HCT116 (cell line): ENCODE results near the gene MIEF2. TPM values are rescaled to one million over a fixed set of nuclear protein-coding genes. Genes with fewer than 3 reads are reported as not detected.

Experiments
- ATAC-seq: fragments of 200-7000 bp; cut with Tn5 transposase; 2 replicates; pipeline ENCODE4 v1.9.1; 2020; ENCODE audit warnings: mild to moderate bottlenecking, moderate library complexity
- BruUV-seq: library from RNA; stranded (reverse); fragments of 400-500 nt; replicated peaks from 2 replicates; lab custom pipeline; 2021; lab: Mats Ljungman, UMichigan
- CTCF ChIA-PET: fragments of 300-600 bp; sonication (Branson Sonifier 250); formaldehyde crosslinking; loops from one replicate; lab custom pipeline; 2021; ENCODE audit warnings: antibody characterized with exemption; lab: Charles Lee
- POLR2A ChIA-PET: fragments of 300-600, 350-600 bp; sonication (Branson Sonifier 250); formaldehyde crosslinking; loops from one replicate; lab custom pipeline; 2021; ENCODE audit warnings: antibody characterized with exemption; lab: Charles Lee
- RAD21 ChIA-PET, 2 experiments: fragments of 300-600 bp; sonication (Branson Sonifier 250); formaldehyde crosslinking; loops; one replicate each; lab custom pipeline; 2023; ENCODE audit warnings: low total read pairs in 2 of 2; ENCODE audit not compliant: uncharacterized antibody in 2 of 2, unreplicated experiment in 2 of 2, low non-redundant PET in 1 of 2; lab: Charles Lee
- DNase-seq: peaks from one replicate; pipeline ENCODE4 v3.0.0-alpha.2; 2010; ENCODE audit warnings: low read depth, low spot score
- H2AFZ ChIP-seq: fragments of 200-600 bp; shearing (Covaris generic), sonication (generic); 2 replicates; pipeline ENCODE4 v1.6.1; 2017; ENCODE audit warnings: low read depth, mixed run types, mixed read lengths, antibody characterized with exemption, low read length; ENCODE audit not compliant: poor library complexity, severe bottlenecking
- H3K27ac ChIP-seq: 2 replicates; pipeline ENCODE4 v1.5.1; 2012; ENCODE audit warnings: low read depth, low read length
- H3K27me3 ChIP-seq: fragments of 200-600 bp; sonication (generic); 2 replicates; pipeline ENCODE4 v1.6.1; 2016; ENCODE audit warnings: mixed run types, low read length, mixed read lengths; ENCODE audit not compliant: insufficient read depth
- H3K36me3 ChIP-seq, 2 experiments: fragments of 200-500 bp in 1 of 2; fragments of 200-600 bp in 1 of 2; sonication (Bioruptor generic) in 1 of 2; sonication (generic) in 1 of 2; 2 replicates each; pipeline versions ENCODE4 v1.5.1 to v1.6.1; 2014 to 2016; ENCODE audit warnings: low read length in 2 of 2, inconsistent platforms in 1 of 2, mixed read lengths in 1 of 2, mixed run types in 1 of 2; ENCODE audit not compliant: insufficient read depth in 2 of 2, control insufficient read depth in 1 of 2
- H3K4me1 ChIP-seq, 2 experiments: fragments of 200-600 bp in 1 of 2; sonication (generic) in 1 of 2; 2 replicates each; pipeline versions ENCODE4 v1.5.1 to v1.6.1; 2012 to 2017; ENCODE audit warnings: low read length in 2 of 2, inconsistent platforms in 1 of 2, mild to moderate bottlenecking in 1 of 2, mixed read lengths in 1 of 2, mixed run types in 1 of 2, moderate library complexity in 1 of 2; ENCODE audit not compliant: insufficient read depth in 2 of 2, control insufficient read depth in 1 of 2
- H3K4me2 ChIP-seq: fragments of 200-600 bp; sonication (generic); 2 replicates; pipeline ENCODE4 v1.6.1; 2017; ENCODE audit warnings: mixed run types, low read length, mixed read lengths
- H3K4me3 ChIP-seq, 2 experiments: fragments of 200-600 bp in 1 of 2; sonication (generic) in 1 of 2; replicated peaks in 1 of 2; 2 replicates each; pipeline ENCODE4 v1.5.1; 2011 to 2016; ENCODE audit warnings: low read length in 2 of 2, control low read depth in 1 of 2, low read depth in 1 of 2, mild to moderate bottlenecking in 1 of 2, mixed read lengths in 1 of 2, mixed run types in 1 of 2
- H3K79me2 ChIP-seq: fragments of 200-600 bp; sonication (generic); 2 replicates; pipeline ENCODE4 v1.6.1; 2017; ENCODE audit warnings: mild to moderate bottlenecking, mixed run types, low read length, moderate library complexity, mixed read lengths; ENCODE audit not compliant: insufficient read depth
- H3K9ac ChIP-seq: fragments of 200-600 bp; sonication (generic); 2 replicates; pipeline ENCODE4 v1.6.1; 2016; ENCODE audit warnings: low read length, mixed read lengths
- H3K9me2 ChIP-seq: fragments of 200-600 bp; sonication (generic), shearing (Covaris generic); 2 replicates; pipeline ENCODE4 v1.6.1; 2017; ENCODE audit warnings: mixed run types, mild to moderate bottlenecking, moderate library complexity; ENCODE audit not compliant: insufficient read depth
- H3K9me3 ChIP-seq, 2 experiments: fragments of 200-500 bp in 1 of 2; fragments of 200-600 bp in 1 of 2; sonication (Bioruptor generic) in 1 of 2; sonication (generic) in 1 of 2; 2 replicates each; pipeline ENCODE4 v1.6.1; 2014 to 2017; ENCODE audit warnings: low read length in 2 of 2, mixed read lengths in 2 of 2, inconsistent platforms in 1 of 2, low read depth in 1 of 2, mild to moderate bottlenecking in 1 of 2, mixed run types in 1 of 2, moderate library complexity in 1 of 2; ENCODE audit not compliant: control insufficient read depth in 1 of 2, insufficient read depth in 1 of 2
- H4K20me1 ChIP-seq: fragments of 200-600 bp; sonication (generic), shearing (Covaris generic); 2 replicates; pipeline ENCODE4 v1.6.1; 2017; ENCODE audit warnings: mixed run types, mild to moderate bottlenecking, moderate library complexity; ENCODE audit not compliant: insufficient read depth
- ATF3 ChIP-seq: IDR thresholded peaks from 2 replicates; pipeline ENCODE4 v1.6.1; 2012
- CBX3 ChIP-seq: IDR thresholded peaks from 2 replicates; pipeline ENCODE4 v1.6.1; 2012; ENCODE audit warnings: low read depth
- CTCF ChIP-seq, 3 experiments: fragments of 200-600 bp in 1 of 3; sonication (generic) in 1 of 3; IDR thresholded peaks in 2 of 3; conservative IDR thresholded peaks in 1 of 3; 2 replicates each; pipeline ENCODE4 v1.5.1; 2012 to 2017; ENCODE audit warnings: low read depth in 2 of 3, low read length in 2 of 3, antibody characterized with exemption in 1 of 3, borderline replicate concordance in 1 of 3, control low read depth in 1 of 3, mild to moderate bottlenecking in 1 of 3, mixed read lengths in 1 of 3, mixed run types in 1 of 3, moderate library complexity in 1 of 3; ENCODE audit not compliant: insufficient read depth in 1 of 3
- ELF1 ChIP-seq: IDR thresholded peaks from 2 replicates; pipeline ENCODE4 v1.6.1; 2012; ENCODE audit warnings: low read depth, borderline replicate concordance
- EZH2phosphoT487 ChIP-seq: fragments of 200-600 bp; IDR thresholded peaks from 2 replicates; pipeline ENCODE4 v1.6.1; 2018; ENCODE audit warnings: antibody characterized with exemption, borderline replicate concordance
- JUND ChIP-seq: IDR thresholded peaks from 2 replicates; pipeline ENCODE4 v1.6.1; 2012
- POLR2A ChIP-seq: IDR thresholded peaks from 2 replicates; pipeline ENCODE4 v1.7.0; 2011; ENCODE audit warnings: borderline replicate concordance; ENCODE audit not compliant: insufficient read depth, insufficient read length; ENCODE audit errors: extremely low read depth
- SP1 ChIP-seq: IDR thresholded peaks from 2 replicates; pipeline ENCODE4 v1.6.1; 2012; ENCODE audit warnings: low read depth
- ZFX ChIP-seq: fragments of 450-650 bp; IDR thresholded peaks from 2 replicates; pipeline ENCODE4 v1.6.1; 2017
- intact Hi-C: fragments of 100-400 bp; cut with micrococcal nuclease; formaldehyde crosslinking; loops from 2 replicates; pipeline ENCODE4 v1.10.0; 2022
- total RNA-seq: library from RNA; stranded (reverse); gene quantifications from one replicate; pipeline ENCODE4 v1.2.1, GENCODE V29; 2021; ENCODE audit not compliant: unreplicated experiment

The MIEF2 gene
- total RNA-seq, 1 experiment from 2014 or later: 9.3 TPM

GRCh38 chr17:18285296-18285695 is 24.8 kb downstream of the MIEF2 start:
- ChIA-PET POLR2A (no interaction called here), RAD21 (no interaction called here), CTCF (no interaction called here)
- ATAC-seq (no peak), DNase-seq (no peak)
- H4K20me1 ChIP-seq: peaks cover 3% of the 10 kb centered on the region; the same call in 1 of the 2 replicates
- H3K9me2 ChIP-seq: no peaks in the 10 kb centered on the region
- H3K4me2 ChIP-seq: no peak overlapping the region
- H3K9ac ChIP-seq: no peak overlapping the region
- peaks cover 55 to 77% of the 10 kb centered on the region in 2 experiments for H3K36me3 ChIP-seq
- BruUV-seq: no TSS peak
- no peak for TF ChIP-seq CBX3
- TF ChIP-seq SP1: no peak
- no peak for TF ChIP-seq ATF3
- TF ChIP-seq EZH2phosphoT487: no peak
- no peak for TF ChIP-seq ZFX
- no peak for TF ChIP-seq JUND
- TF ChIP-seq CTCF (IDR thresholded peaks at IDR 0.05 in 2 of 3, conservative IDR thresholded peaks at IDR 0.05 in 1 of 3; ENCODE audit: borderline replicate concordance in 1 of 3, insufficient read depth in 1 of 3, low read depth in 2 of 3, low read length in 2 of 3): no peak
- no peak for TF ChIP-seq POLR2A
- no peak for TF ChIP-seq ELF1
- no peak overlapping the region for H3K27ac ChIP-seq
- H2AFZ ChIP-seq: no peak overlapping the region
- no peaks in the 10 kb centered on the region for H3K27me3 ChIP-seq
- peaks cover 4% of the 10 kb centered on the region; the same call in 1 of the 2 replicates for H3K79me2 ChIP-seq
- H3K4me3 ChIP-seq: no peak overlapping the region
- intact Hi-C loops: no loop called here
- no peaks in the 10 kb centered on the region for H3K9me3 ChIP-seq
- H3K4me1 ChIP-seq: peaks cover 0 to 9% of the 10 kb centered on the region in 2 experiments; a peak in 1 of 4 replicates
